Erythroblast (primary cell): ENCODE measurements around the gene BSDC1.

ENCODE experiments used
- GATA1 ChIP-seq: IDR thresholded peaks from 2 replicates; pipeline ENCODE4 v1.6.1; 2011; ENCODE audit warnings: low read depth, mild to moderate bottlenecking, control low read depth, low read length, moderate library complexity
- POLR2A ChIP-seq: IDR thresholded peaks from 2 replicates; pipeline ENCODE4 v1.6.1; 2011; ENCODE audit warnings: mild to moderate bottlenecking, low read length

- no peak for TF ChIP-seq POLR2A
- TF ChIP-seq GATA1, result no peak
Measured at GRCh38 chr1:32334864-32335534, 59.2 kb downstream of the BSDC1 start.
